ENCODE measurements around the gene TUBA4A. TPM values are rescaled to one million over a fixed set of nuclear protein-coding genes. Genes with fewer than 3 reads are reported as not detected.

Gene TUBA4A
- total and polyA plus RNA-seq, 2 experiments from 2014 or later = 44.3 to 77.7 TPM

DNA sequence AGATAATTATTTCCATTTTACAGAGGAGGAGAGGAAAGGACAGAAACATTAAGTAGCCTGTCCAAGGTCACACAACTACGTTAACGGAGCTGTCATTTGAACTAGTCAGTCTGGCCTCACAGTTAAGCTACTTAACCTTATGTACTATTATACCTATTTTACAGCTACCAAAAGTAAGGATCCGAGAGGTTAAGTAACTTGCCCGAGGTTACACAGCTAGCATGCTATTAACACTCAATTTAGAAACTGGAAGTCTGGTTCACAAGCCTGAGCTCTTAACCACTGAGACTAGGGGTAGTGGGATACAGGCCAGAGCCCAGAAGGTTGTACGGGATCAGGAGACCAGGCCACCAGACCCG lies 8.9 kb downstream of the TUBA4A start:
- H3K27me3 ChIP-seq (ENCODE audit: insufficient read depth) = no peaks in the 10 kb centered on the region
- H3K9me2 ChIP-seq (ENCODE audit: insufficient read depth) = no peaks in the 10 kb centered on the region
- Mint-ChIP-seq H3K27me3 (ENCODE audit: insufficient read depth, low read depth, poor library complexity) (peaks cover 8% of the 10 kb centered on the region), H3K4me3 (peak overlapping the region; percentile 96), H3K27ac (peak overlapping the region; percentile 86), H3K4me1 (peaks cover 23% of the 10 kb centered on the region), H3K36me3 (ENCODE audit: low read depth) (peaks cover 22% of the 10 kb centered on the region), H3K9me3 (no peaks in the 10 kb centered on the region)
- H3K79me2 ChIP-seq (replicated peaks; ENCODE audit: insufficient read depth) = 0 out of 2 replicates have a peak, but pooled peaks cover 4% of the 10 kb centered on the region
- no peak overlapping the region for H3K27ac ChIP-seq (ENCODE audit: low read depth)
- no peaks in the 10 kb centered on the region for H4K20me1 ChIP-seq (replicated peaks; ENCODE audit: insufficient read depth)
- H2AFZ ChIP-seq = peak overlapping the region; percentile 91; the same call in 1 of the 2 replicates
- H3K36me3 ChIP-seq (ENCODE audit: insufficient read depth) = no peaks in the 10 kb centered on the region
- DNase-seq (ENCODE audit: low spot score) (no peak), ATAC-seq (no peak)
- TF ChIP-seq JUNB (IDR thresholded peaks at IDR 0.05; ENCODE audit: unreplicated experiment) (no peak), ZNF114 (CRISPR knock-in tag; IDR thresholded peaks at IDR 0.05) (no peak), CREB1 (CRISPR knock-in tag; IDR thresholded peaks at IDR 0.05; ENCODE audit: low read depth) (no peak), POLR2AphosphoS5 (IDR thresholded peaks at IDR 0.05; ENCODE audit: low read depth) (no peak)
- TF ChIP-seq, protein P1, sequence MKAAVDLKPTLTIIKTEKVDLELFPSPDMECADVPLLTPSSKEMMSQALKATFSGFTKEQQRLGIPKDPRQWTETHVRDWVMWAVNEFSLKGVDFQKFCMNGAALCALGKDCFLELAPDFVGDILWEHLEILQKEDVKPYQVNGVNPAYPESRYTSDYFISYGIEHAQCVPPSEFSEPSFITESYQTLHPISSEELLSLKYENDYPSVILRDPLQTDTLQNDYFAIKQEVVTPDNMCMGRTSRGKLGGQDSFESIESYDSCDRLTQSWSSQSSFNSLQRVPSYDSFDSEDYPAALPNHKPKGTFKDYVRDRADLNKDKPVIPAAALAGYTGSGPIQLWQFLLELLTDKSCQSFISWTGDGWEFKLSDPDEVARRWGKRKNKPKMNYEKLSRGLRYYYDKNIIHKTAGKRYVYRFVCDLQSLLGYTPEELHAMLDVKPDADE (IDR thresholded peaks at IDR 0.05) = no peak
- H3K4me1 ChIP-seq (ENCODE audit: insufficient read depth) = peaks cover 8% of the 10 kb centered on the region
- H3K4me2 ChIP-seq = peak overlapping the region; percentile 95
- H3K4me3 ChIP-seq = peak overlapping the region; percentile 83
- H3F3A ChIP-seq (replicated peaks; ENCODE audit: low read depth) = no peaks in the 10 kb centered on the region

DNA sequence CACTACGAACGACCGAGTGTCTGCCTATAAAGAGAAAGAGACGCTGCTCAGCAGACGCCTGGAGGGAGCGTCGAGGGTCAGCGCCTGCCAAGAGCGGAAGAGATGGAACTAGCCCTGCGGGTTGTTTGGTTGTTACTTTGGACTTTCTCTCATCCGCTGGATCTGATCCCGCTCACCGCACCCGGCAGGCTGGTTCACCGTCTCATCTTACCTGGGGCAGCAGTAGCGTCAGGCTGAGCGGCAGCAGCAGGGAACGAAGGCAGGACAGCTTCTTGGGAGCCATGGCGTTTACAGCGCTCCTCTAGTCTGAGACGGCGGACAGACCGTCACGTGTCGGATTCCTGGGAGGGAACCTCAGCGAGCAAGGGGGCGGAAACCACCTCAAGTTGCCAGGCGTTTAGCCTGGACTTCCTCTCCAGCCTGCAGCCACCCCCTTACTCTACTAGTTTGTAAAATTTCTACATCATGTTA lies 10.4 kb downstream of the TUBA4A start:
- peaks cover 8% of the 10 kb centered on the region for H3K4me1 ChIP-seq (ENCODE audit: insufficient read depth)
- TF ChIP-seq, protein P2, sequence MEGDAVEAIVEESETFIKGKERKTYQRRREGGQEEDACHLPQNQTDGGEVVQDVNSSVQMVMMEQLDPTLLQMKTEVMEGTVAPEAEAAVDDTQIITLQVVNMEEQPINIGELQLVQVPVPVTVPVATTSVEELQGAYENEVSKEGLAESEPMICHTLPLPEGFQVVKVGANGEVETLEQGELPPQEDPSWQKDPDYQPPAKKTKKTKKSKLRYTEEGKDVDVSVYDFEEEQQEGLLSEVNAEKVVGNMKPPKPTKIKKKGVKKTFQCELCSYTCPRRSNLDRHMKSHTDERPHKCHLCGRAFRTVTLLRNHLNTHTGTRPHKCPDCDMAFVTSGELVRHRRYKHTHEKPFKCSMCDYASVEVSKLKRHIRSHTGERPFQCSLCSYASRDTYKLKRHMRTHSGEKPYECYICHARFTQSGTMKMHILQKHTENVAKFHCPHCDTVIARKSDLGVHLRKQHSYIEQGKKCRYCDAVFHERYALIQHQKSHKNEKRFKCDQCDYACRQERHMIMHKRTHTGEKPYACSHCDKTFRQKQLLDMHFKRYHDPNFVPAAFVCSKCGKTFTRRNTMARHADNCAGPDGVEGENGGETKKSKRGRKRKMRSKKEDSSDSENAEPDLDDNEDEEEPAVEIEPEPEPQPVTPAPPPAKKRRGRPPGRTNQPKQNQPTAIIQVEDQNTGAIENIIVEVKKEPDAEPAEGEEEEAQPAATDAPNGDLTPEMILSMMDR (conservative IDR thresholded peaks at IDR 0.05; ENCODE audit: low read depth in 2 of 2) = no peak
- TF ChIP-seq EZH2 (IDR thresholded peaks at IDR 0.05; ENCODE audit: low read depth, unreplicated experiment) (no peak), CREB1 (CRISPR knock-in tag; IDR thresholded peaks at IDR 0.05; ENCODE audit: low read depth) (no peak), ZNF331 (CRISPR knock-in tag; IDR thresholded peaks at IDR 0.05; ENCODE audit: low read depth) (no peak), ZNF114 (CRISPR knock-in tag; IDR thresholded peaks at IDR 0.05) (no peak), STAT1 (IDR thresholded peaks at IDR 0.05; ENCODE audit: unreplicated experiment) (no peak), NANOG (IDR thresholded peaks at IDR 0.05; ENCODE audit: borderline replicate concordance) (no peak)
- TF ChIP-seq, protein P3, sequence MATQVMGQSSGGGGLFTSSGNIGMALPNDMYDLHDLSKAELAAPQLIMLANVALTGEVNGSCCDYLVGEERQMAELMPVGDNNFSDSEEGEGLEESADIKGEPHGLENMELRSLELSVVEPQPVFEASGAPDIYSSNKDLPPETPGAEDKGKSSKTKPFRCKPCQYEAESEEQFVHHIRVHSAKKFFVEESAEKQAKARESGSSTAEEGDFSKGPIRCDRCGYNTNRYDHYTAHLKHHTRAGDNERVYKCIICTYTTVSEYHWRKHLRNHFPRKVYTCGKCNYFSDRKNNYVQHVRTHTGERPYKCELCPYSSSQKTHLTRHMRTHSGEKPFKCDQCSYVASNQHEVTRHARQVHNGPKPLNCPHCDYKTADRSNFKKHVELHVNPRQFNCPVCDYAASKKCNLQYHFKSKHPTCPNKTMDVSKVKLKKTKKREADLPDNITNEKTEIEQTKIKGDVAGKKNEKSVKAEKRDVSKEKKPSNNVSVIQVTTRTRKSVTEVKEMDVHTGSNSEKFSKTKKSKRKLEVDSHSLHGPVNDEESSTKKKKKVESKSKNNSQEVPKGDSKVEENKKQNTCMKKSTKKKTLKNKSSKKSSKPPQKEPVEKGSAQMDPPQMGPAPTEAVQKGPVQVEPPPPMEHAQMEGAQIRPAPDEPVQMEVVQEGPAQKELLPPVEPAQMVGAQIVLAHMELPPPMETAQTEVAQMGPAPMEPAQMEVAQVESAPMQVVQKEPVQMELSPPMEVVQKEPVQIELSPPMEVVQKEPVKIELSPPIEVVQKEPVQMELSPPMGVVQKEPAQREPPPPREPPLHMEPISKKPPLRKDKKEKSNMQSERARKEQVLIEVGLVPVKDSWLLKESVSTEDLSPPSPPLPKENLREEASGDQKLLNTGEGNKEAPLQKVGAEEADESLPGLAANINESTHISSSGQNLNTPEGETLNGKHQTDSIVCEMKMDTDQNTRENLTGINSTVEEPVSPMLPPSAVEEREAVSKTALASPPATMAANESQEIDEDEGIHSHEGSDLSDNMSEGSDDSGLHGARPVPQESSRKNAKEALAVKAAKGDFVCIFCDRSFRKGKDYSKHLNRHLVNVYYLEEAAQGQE (IDR thresholded peaks at IDR 0.05; ENCODE audit: unreplicated experiment) = no peak

More for the DNA sequence above, 10.4 kb downstream of the TUBA4A start:
- Mint-ChIP-seq H3K4me3 (peak overlapping the region; percentile 37; the same call in 1 of the 3 replicates), H3K9me3 (no peaks in the 10 kb centered on the region), H3K4me1 (peaks cover 10% of the 10 kb centered on the region), H3K27me3 (ENCODE audit: insufficient read depth, low read depth, poor library complexity) (peaks cover 8% of the 10 kb centered on the region), H3K36me3 (ENCODE audit: low read depth) (peaks cover 9% of the 10 kb centered on the region; the same call in 2 of the 3 replicates), H3K27ac (no peak overlapping the region)
- peak overlapping the region; percentile 23; the same call in 1 of the 2 replicates for H3K4me3 ChIP-seq
- peak overlapping the region; percentile 59; the same call in 1 of the 2 replicates for H2AFZ ChIP-seq
- no peaks in the 10 kb centered on the region for H3K27me3 ChIP-seq (ENCODE audit: insufficient read depth)
- H3K9me2 ChIP-seq (ENCODE audit: insufficient read depth) = no peaks in the 10 kb centered on the region
- H3K36me3 ChIP-seq (ENCODE audit: insufficient read depth) = no peaks in the 10 kb centered on the region
- H3K79me2 ChIP-seq (replicated peaks; ENCODE audit: insufficient read depth) = 0 out of 2 replicates have a peak, but pooled peaks cover 4% of the 10 kb centered on the region
- DNase-seq (ENCODE audit: low spot score) (peak; percentile 54), ATAC-seq (peak; percentile 3; the same call in 1 of the 3 replicates)
- H3F3A ChIP-seq (replicated peaks; ENCODE audit: low read depth) = no peaks in the 10 kb centered on the region
- no peak overlapping the region for H3K4me2 ChIP-seq
- H3K27ac ChIP-seq (ENCODE audit: low read depth) = no peak overlapping the region
- H4K20me1 ChIP-seq (replicated peaks; ENCODE audit: insufficient read depth) = no peaks in the 10 kb centered on the region
